GM12801 (cell line): ENCODE results near the gene CTNNAL1.

Source experiments
- CTCF ChIP-seq: IDR thresholded peaks from one replicate; pipeline ENCODE4 v1.5.1; 2011; ENCODE audit warnings: control low read depth; ENCODE audit not compliant: insufficient read length; ENCODE audit errors: extremely low read depth

Gene CTNNAL1

GRCh38 chr9:108978205-108978604, 35.1 kb downstream of the CTNNAL1 start:
- TF ChIP-seq CTCF: no peak

DNA sequence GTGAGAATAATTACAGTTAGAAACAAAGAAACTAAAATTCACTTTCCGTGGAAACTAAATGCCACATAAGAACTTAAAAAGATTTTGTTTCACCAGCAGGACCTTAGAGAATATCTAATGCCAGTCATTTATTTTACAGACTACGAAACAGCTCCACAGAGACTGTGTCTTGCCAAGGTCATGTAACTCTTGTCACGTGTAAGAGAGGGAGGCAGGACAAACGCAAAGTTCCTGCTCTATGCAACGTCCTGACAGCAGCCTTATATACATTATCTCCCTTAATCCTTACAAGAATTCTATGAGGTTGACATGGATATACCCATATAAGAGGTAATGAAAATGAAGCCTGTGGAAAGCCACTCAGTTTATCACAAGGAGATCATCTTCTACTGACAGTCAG, 39.4 kb downstream of the CTNNAL1 start:
- no peak for TF ChIP-seq CTCF

DNA sequence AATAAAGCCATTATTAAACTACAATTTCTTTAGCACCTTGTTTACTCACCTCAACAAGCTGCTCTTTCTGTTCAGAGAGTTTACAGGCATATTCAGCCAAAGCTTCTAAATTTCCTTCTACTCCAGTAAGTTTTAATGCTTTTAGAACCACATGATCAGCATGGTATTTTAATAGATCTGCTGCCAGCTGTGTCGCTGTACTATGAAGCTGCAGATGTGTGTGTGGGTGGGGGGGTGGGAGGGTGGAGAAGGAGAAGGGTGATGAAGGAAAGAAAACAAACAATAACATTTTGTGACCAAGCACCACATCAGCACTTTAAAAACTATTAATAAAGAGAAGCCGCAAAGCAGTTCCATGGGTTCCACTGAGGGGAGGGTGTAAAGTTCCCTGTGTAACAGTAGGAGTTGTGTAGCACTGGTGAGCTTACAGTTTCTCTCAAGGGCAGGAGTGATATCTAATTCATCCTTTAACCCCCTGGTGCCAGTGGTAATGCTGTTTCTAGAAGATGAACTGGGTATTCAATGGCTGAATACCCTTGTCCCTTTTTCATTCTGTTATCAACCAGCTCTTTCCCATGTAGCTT, 40.6 kb downstream of the CTNNAL1 start:
- no peak for TF ChIP-seq CTCF

DNA sequence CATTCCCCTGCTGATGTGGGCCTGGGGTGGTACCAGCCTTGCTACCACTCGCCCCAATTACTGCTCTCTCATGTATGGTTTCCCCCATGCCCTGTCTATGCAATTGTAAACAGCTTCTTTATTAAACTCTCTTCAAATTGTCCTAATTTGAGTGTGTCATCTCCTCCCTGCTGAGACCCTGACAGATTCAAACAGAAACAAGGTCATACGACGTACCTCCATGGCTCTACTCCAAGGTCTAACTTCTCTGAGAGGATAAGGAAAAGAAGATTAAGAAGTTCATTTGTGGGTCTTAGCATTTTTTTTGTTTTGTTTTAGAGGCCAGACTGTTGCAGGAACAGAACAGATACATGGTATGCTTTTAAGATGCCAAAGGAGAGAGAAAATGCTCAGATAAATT, 41.1 kb downstream of the CTNNAL1 start:
- TF ChIP-seq CTCF: no peak

DNA sequence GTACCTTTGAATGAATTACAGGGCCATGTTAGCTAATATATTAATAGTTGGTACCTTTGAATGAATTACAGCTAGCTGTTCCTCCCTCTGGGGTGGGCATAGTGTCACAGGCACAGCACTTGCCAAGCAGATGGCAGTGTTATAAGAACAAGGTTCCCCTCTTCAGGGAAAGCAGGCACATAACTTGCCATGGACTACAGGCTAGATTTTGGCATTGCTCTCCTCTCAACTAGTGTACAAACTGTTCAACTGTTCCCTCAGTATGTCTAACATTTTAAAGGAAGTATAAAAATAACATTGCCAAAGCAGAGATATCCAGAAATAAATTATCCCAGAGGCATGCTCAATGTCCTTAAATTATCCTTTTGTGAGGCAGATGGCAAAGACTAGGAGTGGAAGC, 45.4 kb downstream of the CTNNAL1 start:
- no peak for TF ChIP-seq CTCF

- TF ChIP-seq CTCF: no peak
Observed at GRCh38 chr9:108963459-108964143, 49.7 kb downstream of the CTNNAL1 start.

- no peak for TF ChIP-seq CTCF
Observed at GRCh38 chr9:108961151-108961550, 52.1 kb downstream of the CTNNAL1 start.
